ENCODE data around the gene TMEM130. TPM values are rescaled to one million over a fixed set of nuclear protein-coding genes. Genes with fewer than 3 reads are reported as not detected.

Gene TMEM130
- total RNA-seq, 1 experiment from 2014 or later, result 1.7 TPM

DNA sequence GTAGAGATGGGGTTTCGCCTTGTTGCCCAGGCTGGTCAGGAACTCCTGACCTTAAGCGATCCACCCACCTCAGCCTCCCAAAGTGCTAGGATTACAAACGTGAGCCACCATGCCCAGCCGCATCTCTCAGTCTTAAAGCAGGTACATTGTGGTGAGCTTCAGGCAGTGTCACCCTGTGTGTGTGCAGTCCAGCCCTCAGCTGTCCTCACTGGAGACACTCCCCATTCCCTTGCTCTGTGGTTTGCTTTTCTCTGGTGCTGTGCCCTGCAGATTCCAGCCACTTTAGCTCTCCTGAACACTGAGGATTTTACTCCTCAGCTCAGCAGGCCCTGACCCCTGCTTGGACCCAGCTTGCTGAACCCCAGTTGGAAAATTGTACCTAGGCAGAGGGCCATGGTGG, 14.6 kb upstream of the TMEM130 start:
- peaks cover 4% of the 10 kb centered on the region for H3K79me1 ChIP-seq (ENCODE audit: insufficient read depth, low read depth, low read length, poor library complexity, severe bottlenecking)
- no peaks in the 10 kb centered on the region for H3K27me3 Mint-ChIP-seq (ENCODE audit: low read depth)
- H4K91ac ChIP-seq (ENCODE audit: insufficient read length, low read depth, low read length), result no peak overlapping the region
- no peak overlapping the region for H4K8ac ChIP-seq (replicated peaks; ENCODE audit: insufficient read length, low read depth, low read length)
- H3K23ac ChIP-seq (ENCODE audit: insufficient read length, low read depth, low read length), result no peak overlapping the region
- H3K18ac ChIP-seq (ENCODE audit: insufficient read length, low read depth, low read length), result no peak overlapping the region
- H3T11ph ChIP-seq (ENCODE audit: low read length), result no peak overlapping the region
- H4K5ac ChIP-seq (ENCODE audit: insufficient read length, low read depth, low read length), result no peak overlapping the region
- H3K36me3 Mint-ChIP-seq (ENCODE audit: insufficient read depth in 1 of 3, low read depth in 3 of 3), result peaks cover 19 to 75% (median 66%) of the 10 kb centered on the region in 3 experiments; a peak in 6 of 7 replicates
- no peak overlapping the region for H3K4ac ChIP-seq (ENCODE audit: low read depth, low read length)
- TF ChIP-seq, protein P1, sequence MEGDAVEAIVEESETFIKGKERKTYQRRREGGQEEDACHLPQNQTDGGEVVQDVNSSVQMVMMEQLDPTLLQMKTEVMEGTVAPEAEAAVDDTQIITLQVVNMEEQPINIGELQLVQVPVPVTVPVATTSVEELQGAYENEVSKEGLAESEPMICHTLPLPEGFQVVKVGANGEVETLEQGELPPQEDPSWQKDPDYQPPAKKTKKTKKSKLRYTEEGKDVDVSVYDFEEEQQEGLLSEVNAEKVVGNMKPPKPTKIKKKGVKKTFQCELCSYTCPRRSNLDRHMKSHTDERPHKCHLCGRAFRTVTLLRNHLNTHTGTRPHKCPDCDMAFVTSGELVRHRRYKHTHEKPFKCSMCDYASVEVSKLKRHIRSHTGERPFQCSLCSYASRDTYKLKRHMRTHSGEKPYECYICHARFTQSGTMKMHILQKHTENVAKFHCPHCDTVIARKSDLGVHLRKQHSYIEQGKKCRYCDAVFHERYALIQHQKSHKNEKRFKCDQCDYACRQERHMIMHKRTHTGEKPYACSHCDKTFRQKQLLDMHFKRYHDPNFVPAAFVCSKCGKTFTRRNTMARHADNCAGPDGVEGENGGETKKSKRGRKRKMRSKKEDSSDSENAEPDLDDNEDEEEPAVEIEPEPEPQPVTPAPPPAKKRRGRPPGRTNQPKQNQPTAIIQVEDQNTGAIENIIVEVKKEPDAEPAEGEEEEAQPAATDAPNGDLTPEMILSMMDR (conservative IDR thresholded peaks at IDR 0.05), result no peak
- H3K9me3 ChIP-seq (ENCODE audit: control insufficient read depth, low read depth, low read length), result no peaks in the 10 kb centered on the region
- no peak overlapping the region for H2BK5ac ChIP-seq (ENCODE audit: insufficient read length, low read length)
- no peak overlapping the region for H3K4me3 Mint-ChIP-seq
- no peak for DNase-seq
- no peak overlapping the region for H2BK20ac ChIP-seq (ENCODE audit: low read depth, low read length, poor library complexity, severe bottlenecking)
- H3K79me2 ChIP-seq (ENCODE audit: insufficient read depth, low read length), result peaks cover 6% of the 10 kb centered on the region
- no peak overlapping the region for H3K27ac Mint-ChIP-seq
- no peak overlapping the region for H2BK12ac ChIP-seq (ENCODE audit: insufficient read length, low read depth, low read length)
- H3K4me1 ChIP-seq (ENCODE audit: insufficient read depth, low read length), result no peaks in the 10 kb centered on the region
- H2AK5ac ChIP-seq (ENCODE audit: insufficient read length, low read length), result no peak overlapping the region
- peaks cover 7 to 8% of the 10 kb centered on the region in 2 experiments; a peak in 2 of 4 replicates for H3K4me1 Mint-ChIP-seq
- H4K20me1 ChIP-seq (ENCODE audit: control insufficient read depth, insufficient read depth, insufficient read length), result no peaks in the 10 kb centered on the region
- H3K27me3 ChIP-seq (ENCODE audit: insufficient read depth, low read length), result no peaks in the 10 kb centered on the region
- no peak overlapping the region for H3K56ac ChIP-seq (ENCODE audit: insufficient read length, low read depth, low read length)
- no peak overlapping the region; the same call in 1 of the 2 replicates for H2BK15ac ChIP-seq (ENCODE audit: low read depth, low read length)
- no peak overlapping the region for H2AFZ ChIP-seq (ENCODE audit: low read length)
- no peaks in the 10 kb centered on the region for H3K9me3 Mint-ChIP-seq
- H2BK120ac ChIP-seq (ENCODE audit: low read depth, low read length, poor library complexity, severe bottlenecking), result no peak overlapping the region
- no peak overlapping the region for H3K14ac ChIP-seq (ENCODE audit: insufficient read depth, low read length)
- H3K9ac ChIP-seq (ENCODE audit: extremely low read depth, insufficient read length, low read length), result no peak overlapping the region
- no CpG with 5 or more reads among the region's 4 CpGs for WGBS (ENCODE audit: extremely low coverage, insufficient read length, low lambda C conversion rate)
- peaks cover 4% of the 10 kb centered on the region for H3K23me2 ChIP-seq (ENCODE audit: insufficient read length, low read depth, low read length, poor library complexity, severe bottlenecking)
- no peak overlapping the region for H3K4me2 ChIP-seq (ENCODE audit: insufficient read depth, insufficient read length, low read length)
- no peak overlapping the region for H3K27ac ChIP-seq (ENCODE audit: insufficient read length, low read depth, low read length)
